ELR (cell line): Measurements from ENCODE around the gene UGT1A6.

Experiments used
- DNase-seq: peaks from one replicate; pipeline ENCODE4 v3.0.0-alpha.2; 2015; ENCODE audit warnings: low read depth

Gene UGT1A6

GRCh38 chr2:233801357-233802131 lies 108.9 kb downstream of the UGT1A6 start:
- DNase-seq = peak; percentile 32

GRCh38 chr2:233802132-233802815 lies 109.6 kb downstream of the UGT1A6 start:
- no peak for DNase-seq

- DNase-seq = no peak
Observed at GRCh38 chr2:233803292-233803911, 110.7 kb downstream of the UGT1A6 start.

GRCh38 chr2:233803994-233804393 lies 111.3 kb downstream of the UGT1A6 start:
- no peak for DNase-seq

GRCh38 chr2:233807215-233807865 lies 114.7 kb downstream of the UGT1A6 start:
- DNase-seq = no peak

- no peak for DNase-seq
Observed at GRCh38 chr2:233807966-233808935, 115.6 kb downstream of the UGT1A6 start.

- DNase-seq = no peak
Observed at GRCh38 chr2:233810385-233810784, 117.7 kb downstream of the UGT1A6 start.

GRCh38 chr2:233811087-233811486 lies 118.4 kb downstream of the UGT1A6 start:
- DNase-seq = no peak

GRCh38 chr2:233811732-233812131 lies 119.0 kb downstream of the UGT1A6 start:
- DNase-seq = no peak

- DNase-seq = no peak
Observed at GRCh38 chr2:233813236-233814055, 120.8 kb downstream of the UGT1A6 start.

GRCh38 chr2:233814056-233814835 lies 121.6 kb downstream of the UGT1A6 start:
- no peak for DNase-seq

- no peak for DNase-seq
Observed at GRCh38 chr2:233815861-233816260, 123.2 kb downstream of the UGT1A6 start.

- DNase-seq = no peak
Observed at GRCh38 chr2:233816334-233816733, 123.6 kb downstream of the UGT1A6 start.

GRCh38 chr2:233816771-233817170 lies 124.1 kb downstream of the UGT1A6 start:
- no peak for DNase-seq

- no peak for DNase-seq
Observed at GRCh38 chr2:233817361-233817911, 124.7 kb downstream of the UGT1A6 start.

GRCh38 chr2:233817995-233818638 lies 125.4 kb downstream of the UGT1A6 start:
- no peak for DNase-seq

- DNase-seq = no peak
Observed at GRCh38 chr2:233818639-233819621, 126.2 kb downstream of the UGT1A6 start.
